ENCODE measurements around the gene CHMP4B.
A peak's percentile ranks its signal among the peaks of the same experiment; 100 is the strongest.

CHMP4B gene, protein sequence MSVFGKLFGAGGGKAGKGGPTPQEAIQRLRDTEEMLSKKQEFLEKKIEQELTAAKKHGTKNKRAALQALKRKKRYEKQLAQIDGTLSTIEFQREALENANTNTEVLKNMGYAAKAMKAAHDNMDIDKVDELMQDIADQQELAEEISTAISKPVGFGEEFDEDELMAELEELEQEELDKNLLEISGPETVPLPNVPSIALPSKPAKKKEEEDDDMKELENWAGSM

DNA sequence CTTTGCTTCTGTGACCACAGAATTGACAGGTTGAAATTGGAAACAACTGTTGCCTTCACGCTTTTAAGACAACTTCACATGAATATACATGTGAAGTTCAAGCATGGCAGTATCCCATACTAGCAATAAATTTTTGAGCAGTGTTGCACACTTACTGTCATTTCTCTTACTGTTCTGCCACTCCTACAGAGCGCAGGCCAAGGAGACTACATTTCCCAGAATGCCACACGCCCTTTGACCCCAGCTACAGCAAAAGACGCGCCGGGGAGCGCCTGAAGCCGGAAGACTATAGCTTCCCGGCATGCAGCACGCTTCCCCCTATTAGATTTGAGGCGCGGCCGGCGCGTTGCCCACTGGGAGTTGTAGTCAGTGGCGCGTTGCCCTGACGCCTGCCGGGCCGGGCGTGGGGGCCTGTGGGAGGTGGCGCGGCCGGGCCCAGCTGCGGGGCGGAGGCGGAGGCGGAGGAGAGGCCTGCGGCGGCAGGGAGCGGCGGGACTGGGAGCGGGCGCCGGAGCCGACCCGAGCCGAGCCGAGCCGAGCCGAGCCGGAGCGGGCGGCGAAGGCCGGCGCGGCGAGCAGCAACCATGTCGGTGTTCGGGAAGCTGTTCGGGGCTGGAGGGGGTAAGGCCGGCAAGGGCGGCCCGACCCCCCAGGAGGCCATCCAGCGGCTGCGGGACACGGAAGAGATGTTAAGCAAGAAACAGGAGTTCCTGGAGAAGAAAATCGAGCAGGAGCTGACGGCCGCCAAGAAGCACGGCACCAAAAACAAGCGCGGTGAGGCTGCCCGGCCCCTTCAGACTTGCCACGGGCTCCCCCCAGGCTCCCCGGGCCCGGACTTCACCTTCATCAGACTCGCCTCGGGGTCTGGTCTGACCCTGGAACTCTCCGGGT lies at the start of gene CHMP4B:
Gene CHMP4B (plus strand): TSS at position 464 of the 891 bp plus-strand sequence. CDS start 121 bp downstream, at position 585.
- DNase-seq: peak; percentile 99

DNA sequence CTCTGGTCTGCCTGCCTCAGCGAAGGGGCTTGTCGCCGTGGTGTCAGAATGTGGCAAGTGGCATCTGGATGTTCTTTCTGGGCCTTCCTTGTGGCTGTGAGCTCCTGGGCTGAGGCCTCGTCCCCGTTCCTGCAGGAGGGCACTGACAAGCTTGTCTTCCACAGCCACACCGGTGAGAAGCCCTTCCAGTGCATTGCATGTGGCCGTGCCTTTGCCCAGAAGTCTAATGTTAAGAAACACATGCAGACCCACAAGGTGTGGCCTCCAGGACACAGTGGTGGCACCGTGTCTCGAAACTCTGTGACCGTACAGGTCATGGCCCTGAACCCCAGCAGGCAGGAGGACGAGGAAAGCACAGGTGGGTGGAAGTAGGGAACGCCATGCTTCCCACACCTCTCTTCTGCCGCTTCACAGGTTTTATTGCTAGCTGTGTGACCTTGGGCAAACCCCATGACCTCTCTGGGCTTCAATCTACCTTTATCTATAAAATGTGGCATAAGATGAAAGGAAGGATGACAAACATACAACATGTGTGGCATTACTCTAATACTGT lies 49.4 kb upstream of the CHMP4B start:
- DNase-seq: no peak

DNA sequence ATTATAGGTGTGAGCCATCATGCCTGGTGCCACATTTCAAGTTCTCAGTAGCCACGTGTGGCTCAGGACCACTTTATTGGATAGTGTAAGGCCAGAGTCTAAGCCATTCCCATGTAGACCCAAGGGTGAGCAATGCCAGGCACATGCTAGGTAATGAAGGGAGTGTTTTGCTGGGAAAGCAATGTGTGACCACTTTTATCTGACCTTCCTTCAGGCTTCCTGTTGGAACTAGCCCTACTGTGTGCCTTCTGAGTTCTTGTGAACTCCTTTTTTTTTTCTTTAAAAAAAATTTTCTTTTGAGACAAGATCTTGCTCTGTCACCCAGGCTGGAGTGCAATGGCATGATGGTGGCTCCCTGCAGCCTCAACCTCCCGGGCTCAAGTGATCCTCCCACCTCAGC lies 46.0 kb upstream of the CHMP4B start:
- DNase-seq: no peak

DNA sequence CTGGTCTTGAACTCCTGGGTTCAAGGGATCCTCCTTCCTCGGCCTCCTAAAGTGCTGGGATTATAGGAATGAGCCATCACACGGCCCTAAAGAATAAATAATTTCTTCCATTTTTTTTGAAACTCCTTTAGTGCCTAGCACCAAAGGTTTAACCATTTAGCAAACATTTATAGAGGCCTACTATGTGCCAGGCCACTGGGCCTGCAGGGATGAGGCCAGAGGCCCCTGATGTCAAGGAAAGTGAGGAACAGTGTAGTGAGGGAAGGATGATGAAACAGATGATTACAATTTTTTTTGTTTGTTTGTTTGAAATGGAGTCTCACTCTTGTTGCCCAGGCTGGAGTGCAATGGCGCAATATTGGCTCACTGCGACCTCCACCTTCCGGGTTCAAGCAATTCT lies 45.6 kb upstream of the CHMP4B start:
- no peak for DNase-seq

GRCh38 chr20:33766686-33767085 lies 44.5 kb upstream of the CHMP4B start:
- no peak for DNase-seq

DNA sequence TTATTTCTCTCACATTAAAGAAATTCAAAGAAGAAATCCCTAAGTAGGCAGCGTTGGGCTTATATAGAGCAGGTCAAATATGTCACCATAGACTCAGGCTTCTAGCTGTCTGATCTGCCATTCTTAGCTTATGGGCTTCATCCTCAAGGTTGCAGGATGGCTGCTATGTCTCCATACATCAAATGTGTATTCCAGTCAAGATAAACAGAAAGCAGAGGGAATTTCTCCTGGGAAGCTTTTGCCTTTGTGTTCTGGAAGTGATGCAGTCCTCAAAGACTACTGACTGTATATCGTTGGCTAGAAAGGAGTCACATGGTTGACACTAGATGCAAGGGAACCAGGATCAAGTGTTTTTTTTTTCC lies 43.4 kb upstream of the CHMP4B start:
- no peak for DNase-seq

DNA sequence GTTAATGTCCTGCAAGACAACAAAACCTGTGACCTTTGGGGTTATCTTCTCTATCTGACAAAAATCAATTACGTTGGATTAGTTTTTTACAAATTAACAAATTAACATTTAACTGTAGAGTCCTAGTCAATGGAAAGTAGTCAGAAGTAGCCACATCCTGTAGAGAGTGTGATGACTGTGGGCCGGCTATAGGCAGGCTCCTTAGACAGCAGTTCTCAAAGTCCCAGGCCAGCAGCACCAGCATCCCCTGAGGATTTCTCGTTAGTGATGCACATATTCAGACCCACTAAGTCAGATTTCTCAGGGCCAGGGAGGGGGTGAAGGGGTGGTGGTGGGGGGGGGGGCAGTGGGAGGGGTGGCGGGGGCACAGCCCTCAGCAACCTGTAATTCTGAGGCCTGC lies 42.1 kb upstream of the CHMP4B start:
- DNase-seq: no peak

DNA sequence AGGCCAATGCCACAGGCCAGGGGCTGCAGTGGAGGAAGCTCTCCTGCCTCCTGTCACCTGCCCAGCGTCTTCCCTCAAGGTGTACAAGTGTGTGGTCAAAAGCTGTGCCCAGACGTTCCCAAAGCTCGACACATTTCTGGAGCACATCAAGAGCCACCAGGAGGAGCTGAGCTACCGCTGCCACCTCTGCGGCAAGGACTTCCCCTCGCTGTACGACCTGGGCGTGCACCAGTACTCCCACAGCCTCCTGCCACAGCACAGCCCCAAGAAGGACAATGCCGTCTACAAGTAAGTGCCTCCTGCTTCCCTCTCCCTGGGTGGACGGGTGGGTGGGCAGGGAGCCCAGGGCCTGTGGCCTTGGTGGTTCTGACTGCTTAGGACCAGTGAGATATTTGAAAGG lies 41.1 kb upstream of the CHMP4B start:
- no peak for DNase-seq

GRCh38 chr20:33771938-33772337 lies 39.2 kb upstream of the CHMP4B start:
- no peak for DNase-seq

DNA sequence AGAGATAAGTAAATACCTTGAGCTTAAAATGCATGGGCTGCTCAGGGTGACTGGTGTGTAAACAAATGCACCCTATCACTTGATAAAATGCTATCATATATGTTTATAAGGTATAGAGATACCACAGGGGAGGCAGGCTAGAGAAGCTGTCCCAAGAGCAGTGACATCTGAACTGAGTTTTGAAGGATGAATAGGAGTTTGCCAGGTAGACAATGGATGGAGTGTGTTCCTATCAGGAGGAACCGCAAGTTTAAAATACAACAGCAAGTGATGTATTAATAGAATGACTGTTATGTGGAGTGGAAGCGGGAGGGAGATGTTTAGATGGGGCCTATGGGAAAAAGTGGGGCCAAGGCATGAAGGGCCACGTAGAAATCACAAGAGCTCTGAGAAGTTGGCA lies 38.7 kb upstream of the CHMP4B start:
- DNase-seq: no peak

DNA sequence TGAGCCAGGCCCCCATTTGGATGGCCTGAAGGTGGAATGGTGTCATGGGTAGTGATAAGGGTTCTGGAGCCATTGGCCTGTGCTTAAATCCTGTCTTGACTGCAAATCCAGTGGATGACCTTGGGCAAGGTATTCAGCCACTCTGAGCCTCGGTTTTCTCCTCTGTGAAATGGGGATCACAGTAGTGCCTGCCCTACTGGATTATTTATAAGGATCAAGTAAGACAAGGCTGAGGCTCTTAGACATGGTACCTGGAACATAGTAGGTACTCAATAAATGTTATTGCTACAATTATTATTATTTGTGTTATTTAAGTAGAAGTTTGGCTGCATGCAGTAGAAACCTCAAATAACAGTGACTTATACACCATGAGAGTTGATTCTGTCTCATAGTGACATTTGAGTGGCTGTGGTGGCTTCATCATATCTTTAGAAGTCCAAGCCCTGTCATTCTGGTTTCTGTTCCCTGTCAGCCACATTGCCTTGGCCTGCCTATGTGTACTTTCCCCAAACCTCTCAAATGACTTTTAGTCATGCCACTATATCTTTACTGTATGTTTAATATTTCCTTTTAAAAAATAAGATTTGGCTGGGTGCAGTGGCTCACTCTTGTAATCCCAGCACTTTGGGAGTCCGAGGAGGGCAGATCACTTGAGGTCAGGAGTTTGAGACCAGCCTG lies 37.6 kb upstream of the CHMP4B start:
- no peak for DNase-seq

GRCh38 chr20:33777816-33778215 lies 33.3 kb upstream of the CHMP4B start:
- no peak for DNase-seq

DNA sequence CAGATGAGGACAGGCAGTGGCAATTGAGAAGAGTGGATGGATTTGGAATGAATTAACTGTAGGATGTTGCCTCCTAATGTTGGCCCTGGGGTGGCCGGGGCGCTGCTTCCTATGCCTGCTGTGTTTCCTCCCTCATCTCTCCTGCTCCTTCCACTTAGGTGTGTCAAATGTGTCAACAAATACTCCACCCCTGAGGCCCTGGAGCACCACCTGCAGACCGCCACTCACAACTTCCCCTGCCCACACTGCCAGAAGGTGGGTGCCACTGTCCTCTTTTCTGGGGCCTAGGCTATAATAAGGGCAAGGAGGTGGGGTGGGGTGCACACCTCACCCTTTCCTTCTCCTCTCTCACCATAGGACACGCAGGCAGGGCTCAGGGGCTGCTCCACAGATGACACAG lies 30.0 kb upstream of the CHMP4B start:
- no peak for DNase-seq

DNA sequence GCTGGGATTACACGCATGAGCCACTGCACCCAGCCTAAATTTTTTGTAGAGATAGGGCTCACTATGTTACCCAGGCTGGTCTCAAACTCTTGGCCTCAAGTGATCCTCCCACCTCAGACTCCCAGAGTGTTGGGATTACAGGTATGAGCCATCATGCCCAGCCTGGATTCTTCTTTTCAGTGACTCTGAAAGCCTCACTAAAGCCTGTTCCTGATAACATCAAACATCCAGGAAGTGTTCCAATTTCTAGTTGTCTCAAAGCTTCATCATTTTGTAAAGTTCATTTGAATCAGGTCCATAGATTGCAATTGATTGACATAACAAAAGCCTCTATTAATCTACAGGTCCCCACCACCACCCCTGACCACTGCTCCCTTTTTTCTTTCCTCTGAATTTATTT lies 29.2 kb upstream of the CHMP4B start:
- no peak for DNase-seq

DNA sequence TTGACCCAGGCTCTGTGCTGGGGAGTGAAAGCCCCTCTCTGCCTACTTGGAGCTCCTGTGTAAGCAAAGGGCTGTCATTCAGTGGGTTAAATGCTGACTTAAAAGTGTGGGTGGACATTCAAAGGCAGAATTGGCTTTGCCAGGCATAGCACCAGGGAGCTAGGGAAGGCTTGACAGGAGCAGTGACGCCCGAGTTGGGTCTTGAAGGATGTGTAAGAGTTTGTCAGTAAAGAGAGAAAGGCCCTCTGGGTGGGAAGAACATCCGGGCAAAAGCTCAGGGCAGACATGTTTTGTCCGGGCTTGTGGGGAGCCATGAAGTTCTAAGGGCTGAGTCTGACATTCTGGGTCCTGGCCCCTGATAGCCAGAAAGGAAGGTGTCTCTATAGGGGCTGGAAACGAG lies 27.9 kb upstream of the CHMP4B start:
- no peak for DNase-seq

- no peak for DNase-seq
Measured at GRCh38 chr20:33783818-33784217, 27.3 kb upstream of the CHMP4B start.

GRCh38 chr20:33784225-33784624 lies 26.9 kb upstream of the CHMP4B start:
- DNase-seq: no peak

GRCh38 chr20:33785503-33785902 lies 25.6 kb upstream of the CHMP4B start:
- DNase-seq: peak; percentile 18

- no peak for DNase-seq
Measured at GRCh38 chr20:33787253-33787891, 23.8 kb upstream of the CHMP4B start.

DNA sequence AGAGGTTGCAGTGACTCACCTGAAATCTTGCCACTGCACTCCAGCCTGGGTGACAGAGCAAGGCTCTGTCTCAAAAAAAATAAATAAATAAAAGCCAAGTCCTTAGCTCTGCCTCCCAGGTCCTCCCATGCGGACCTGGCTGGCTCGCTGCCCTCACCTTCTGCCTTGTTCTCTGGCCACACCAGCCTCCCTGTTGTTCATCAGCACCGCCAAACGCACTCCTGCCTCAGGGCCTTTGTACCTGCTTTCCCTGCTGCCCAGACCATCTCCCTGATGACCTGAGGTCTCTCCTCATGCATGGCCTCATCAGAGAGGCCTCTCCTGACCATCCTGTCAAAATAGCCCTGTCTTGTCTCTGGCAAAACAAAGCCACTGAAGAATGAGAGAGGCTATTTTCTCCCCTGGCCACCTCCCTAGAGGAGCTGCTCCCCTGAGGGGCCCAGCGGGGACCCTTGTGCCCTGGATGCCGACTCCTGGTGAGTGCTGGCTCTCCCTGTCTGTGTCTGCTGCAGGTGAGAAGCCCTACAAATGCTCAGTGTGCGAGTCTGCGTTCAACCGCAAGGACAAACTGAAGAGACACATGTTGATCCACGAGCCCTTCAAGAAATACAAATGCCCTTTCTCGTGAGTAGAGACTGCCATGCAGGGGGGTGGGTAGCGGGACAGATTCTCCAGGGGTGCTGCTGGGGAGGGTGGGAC lies 22.6 kb upstream of the CHMP4B start:
- no peak for DNase-seq

DNA sequence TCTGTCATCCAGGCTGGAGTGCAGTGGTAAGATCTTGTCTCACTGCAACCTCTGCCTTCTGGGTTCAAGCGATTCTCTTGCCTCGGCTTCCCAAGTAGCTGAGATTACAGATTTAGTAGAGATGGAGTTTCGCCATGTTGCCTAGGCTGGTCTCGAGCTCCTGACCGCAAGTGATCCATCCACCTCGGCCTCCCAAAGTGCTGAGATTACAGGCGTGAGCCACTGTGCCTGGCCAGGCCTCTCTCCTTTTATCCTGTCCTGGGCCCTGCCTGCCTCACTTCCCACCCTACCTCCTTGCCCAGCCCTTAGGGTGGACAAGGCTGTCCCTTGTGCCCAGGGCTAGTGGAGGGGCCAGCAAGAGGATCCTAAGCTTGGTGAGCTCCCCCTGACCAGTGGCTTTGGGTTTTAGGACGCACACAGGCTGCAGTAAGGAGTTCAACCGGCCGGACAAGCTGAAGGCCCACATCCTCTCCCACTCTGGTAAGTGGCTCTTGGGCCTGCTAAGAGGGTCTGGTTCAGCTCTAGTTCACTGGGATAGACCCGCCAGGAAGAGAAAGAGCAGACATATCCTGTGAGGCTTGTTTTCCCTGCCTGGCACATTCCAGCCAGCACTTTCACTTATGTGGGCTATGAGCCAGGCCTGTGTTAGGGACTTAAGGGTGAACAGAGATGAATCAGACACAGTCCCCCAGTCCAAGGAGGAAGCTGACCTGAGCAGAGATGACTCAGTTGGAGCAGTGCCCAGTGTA lies 21.9 kb upstream of the CHMP4B start:
- no peak for DNase-seq

- no peak for DNase-seq
Measured at GRCh38 chr20:33789858-33790182, 21.3 kb upstream of the CHMP4B start.

Data from hematopoietic multipotent progenitor cell treated with erythropoietin and hydrocortisone succinate and interleukin-3 and kit ligand, for 4 days (in vitro differentiated cells).